Activated effector memory CD4-positive, alpha-beta T cell treated with Interleukin-2 at 50 U/mL for 16 hours (primary cell): ENCODE measurements around the gene TSPAN14.

ENCODE experiments used
- DNase-seq: peaks from one replicate; pipeline ENCODE4 v3.0.0-alpha.2; 2020

Gene TSPAN14

GRCh38 chr10:80509108-80509402 is 54.9 kb downstream of the TSPAN14 start:
- no peak for DNase-seq

- DNase-seq: no peak
These were observed 55.5 kb downstream of the TSPAN14 start for GRCh38 chr10:80509403-80510161.

- no peak for DNase-seq
These were observed 58.0 kb downstream of the TSPAN14 start for GRCh38 chr10:80512031-80512526.

GRCh38 chr10:80513106-80513505 is 59.0 kb downstream of the TSPAN14 start:
- DNase-seq: no peak

DNA sequence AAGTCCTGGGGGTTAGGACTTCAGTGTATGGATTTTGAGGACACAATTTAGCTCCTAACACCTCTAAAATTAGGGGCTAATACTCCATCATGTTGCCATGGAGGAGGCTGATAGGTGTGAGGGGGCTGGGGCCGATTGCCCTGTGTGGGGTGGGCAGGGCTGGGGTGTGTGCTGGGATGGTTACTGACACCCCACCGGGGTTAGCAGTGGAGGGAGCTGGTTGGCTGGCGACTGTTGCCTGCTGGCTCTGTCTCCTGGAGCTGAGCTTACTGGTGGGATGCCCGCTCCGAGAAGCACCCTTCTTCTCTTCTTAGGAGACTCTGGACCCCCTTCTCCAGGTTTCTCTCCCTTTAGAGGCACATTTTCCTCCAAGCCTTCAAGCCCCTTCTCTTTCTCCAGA is 61.4 kb downstream of the TSPAN14 start:
- no peak for DNase-seq

DNA sequence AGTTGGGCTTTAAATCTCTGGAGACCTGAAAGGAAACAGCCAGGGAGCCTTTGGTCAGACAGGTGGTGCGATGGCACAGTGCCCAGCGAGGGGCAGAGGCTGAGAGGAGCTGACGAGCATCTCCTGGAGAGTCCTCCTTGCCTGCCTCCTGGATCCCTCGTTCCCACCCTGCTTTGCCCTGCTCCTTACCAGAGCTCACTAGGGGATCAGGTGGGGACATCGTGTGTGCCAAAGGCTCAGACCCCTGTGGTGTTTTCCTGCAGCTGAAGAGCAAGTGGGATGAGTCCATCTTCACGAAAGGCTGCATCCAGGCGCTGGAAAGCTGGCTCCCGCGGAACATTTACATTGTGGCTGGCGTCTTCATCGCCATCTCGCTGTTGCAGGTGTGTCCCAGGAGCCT is 61.8 kb downstream of the TSPAN14 start:
- no peak for DNase-seq

GRCh38 chr10:80516506-80517075 is 62.5 kb downstream of the TSPAN14 start:
- no peak for DNase-seq

DNA sequence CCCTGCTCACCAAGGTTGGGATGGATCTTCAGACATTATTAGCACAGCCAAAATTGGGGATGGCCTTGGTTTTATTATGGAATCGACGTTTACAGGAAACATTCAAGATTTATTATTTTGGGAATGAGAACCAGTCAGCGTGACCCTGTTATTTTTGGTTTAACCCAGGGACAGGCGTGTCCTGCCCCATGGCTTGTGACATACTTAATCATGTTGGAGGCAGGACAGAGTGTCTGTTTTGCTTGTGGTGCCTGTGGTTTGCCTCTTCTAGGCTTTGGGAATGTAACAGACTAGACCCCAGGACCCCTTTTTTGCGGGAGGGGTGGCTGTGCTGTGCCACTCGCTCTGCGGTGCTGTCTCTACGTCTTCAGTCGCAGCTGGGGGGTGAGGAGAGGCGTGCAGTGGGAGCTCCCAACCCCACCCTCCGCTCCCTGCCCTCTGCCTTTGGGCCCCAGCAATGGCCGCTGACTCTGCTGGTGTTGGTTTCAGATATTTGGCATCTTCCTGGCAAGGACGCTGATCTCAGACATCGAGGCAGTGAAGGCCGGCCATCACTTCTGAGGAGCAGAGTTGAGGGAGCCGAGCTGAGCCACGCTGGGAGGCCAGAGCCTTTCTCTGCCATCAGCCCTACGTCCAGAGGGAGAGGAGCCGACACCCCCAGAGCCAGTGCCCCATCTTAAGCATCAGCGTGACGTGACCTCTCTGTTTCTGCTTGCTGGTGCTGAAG is 63.5 kb downstream of the TSPAN14 start:
- DNase-seq: no peak

- no peak for DNase-seq
These were observed 64.2 kb downstream of the TSPAN14 start for GRCh38 chr10:80518143-80518806.

DNA sequence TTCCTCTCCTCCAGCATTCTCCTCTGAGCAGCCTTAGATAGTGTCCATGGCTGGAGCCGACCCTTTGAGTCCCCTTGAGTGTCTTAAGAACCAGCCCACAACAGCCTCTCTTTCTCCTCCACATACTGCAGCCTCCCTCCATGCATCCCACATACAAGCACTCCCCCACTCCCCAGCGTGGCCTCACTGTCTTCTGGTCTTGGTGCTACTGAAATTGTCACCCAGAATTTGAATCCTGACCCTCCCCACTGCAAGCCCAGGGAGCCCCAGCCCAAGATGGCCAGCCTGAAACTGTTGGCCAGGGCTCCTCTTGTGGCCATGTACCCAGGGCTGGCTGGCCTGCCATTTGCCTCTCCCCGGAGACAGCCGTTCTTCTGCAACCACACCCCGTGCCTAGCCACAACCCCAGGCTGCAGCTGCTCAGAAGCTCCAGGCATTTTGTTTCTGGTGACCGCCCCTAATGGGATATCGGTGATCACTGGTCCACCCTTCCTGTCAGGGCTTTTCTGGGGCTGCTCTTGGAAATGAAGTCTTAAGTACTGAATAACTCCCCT is 64.8 kb downstream of the TSPAN14 start:
- DNase-seq: no peak

DNA sequence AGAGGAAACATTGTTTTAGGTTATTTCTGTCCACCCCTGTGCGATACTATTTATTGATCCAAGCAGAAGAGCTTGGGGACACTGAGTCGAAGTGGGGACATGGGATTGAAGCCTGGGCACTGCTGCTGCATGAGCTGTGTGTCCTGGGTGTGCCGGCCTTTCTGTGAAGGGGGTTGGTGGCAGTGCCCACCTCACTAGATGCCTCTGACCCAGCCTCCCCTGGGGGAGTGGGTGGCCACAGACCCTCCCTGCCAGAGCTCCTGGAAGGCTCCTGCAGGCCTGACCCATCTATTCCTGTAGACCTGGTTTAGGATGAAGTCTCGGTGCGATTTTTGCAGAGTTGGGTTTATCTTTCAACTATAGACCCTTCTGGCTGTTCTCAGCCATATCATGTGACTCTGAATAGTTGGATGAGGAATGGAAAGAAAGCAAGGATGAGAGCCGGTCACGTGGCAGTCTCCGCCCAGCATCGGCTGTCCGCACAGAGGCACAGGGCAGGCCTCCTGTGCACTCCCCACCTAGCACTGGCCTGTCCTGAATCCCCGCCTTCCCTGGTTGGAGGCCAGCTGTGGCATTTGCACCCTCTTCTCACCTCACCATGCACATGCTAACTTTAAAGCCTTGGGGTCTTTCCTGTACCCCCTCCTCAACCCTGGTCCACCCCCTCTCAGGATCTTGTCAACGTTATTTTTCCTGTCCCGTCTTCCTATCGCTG is 66.0 kb downstream of the TSPAN14 start:
- no peak for DNase-seq

GRCh38 chr10:80520661-80521470 is 66.8 kb downstream of the TSPAN14 start:
- no peak for DNase-seq

- DNase-seq: no peak
These were observed 68.8 kb downstream of the TSPAN14 start for GRCh38 chr10:80522756-80523363.

DNA sequence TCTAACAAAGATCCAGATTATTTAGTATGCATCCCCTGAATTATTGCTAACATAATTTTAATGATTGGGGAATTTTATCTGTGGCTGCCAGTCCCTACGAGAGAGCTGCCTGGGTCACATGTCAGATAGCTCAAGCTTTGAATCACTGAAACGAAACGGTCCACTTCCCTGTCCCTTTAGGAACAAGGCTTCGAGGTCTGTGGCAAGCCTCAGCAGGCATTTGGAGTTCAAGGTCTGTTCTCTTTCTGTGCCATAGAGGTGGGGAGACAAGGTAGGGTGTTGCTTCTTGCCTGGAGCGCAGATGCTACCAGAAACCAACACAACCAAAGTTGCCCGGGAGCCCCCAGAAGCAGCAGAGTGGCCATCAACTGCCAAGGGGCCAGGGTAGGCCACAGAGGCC is 69.7 kb downstream of the TSPAN14 start:
- no peak for DNase-seq

DNA sequence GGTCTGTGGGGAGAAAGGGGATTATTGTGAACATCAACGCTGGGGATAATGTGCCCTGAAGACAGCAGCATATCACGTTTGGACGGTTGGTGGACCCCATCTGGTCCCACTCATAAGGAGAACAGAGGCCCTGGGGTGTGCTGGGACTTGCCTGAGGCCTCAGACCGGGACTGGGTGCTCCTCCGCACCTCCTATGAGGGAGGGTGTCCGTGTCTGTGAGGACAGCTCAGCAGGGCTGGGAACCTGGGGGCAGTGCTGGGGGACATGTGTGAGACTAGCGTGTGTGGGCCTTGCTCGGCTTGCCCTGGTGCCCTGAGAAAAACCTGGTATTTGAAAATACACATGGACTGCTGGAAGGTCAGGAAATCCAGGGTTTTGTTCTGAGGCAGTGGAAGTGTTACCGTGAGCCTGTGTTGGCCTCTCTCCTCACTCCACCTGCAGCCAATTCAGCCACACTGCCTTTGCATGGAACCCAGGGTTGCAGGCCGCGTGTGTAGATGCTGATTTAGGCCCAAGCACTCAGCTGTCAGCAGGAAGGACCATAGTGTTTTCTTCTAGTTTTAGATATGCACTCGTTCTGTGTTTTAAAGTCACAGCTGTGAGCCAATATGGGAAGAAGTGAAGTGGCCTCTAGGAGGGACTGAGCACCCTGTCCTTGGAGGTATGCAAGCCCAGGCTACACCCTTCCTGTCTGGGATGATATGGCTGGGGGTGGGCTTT is 70.2 kb downstream of the TSPAN14 start:
- no peak for DNase-seq

GRCh38 chr10:80526218-80526617 is 72.1 kb downstream of the TSPAN14 start:
- DNase-seq: no peak

DNA sequence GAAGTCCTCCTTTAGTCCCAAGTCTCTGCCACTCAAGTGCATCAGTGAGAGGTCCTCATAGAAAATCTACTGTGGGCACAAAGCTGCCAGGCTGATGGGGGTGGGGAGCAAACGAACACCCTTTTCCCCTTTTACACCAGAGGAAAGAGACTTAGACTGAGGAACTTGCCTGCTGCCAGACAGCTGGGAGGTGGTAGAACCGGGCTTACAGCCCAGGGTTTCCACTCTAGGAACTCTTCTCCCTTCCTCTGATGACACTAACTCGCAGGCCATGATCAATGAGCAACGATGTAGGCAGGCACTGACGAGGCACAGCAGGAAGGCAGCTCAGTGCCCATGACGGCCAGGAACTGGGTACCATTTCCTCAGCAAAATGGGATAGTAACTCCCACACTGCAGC is 72.6 kb downstream of the TSPAN14 start:
- DNase-seq: no peak

DNA sequence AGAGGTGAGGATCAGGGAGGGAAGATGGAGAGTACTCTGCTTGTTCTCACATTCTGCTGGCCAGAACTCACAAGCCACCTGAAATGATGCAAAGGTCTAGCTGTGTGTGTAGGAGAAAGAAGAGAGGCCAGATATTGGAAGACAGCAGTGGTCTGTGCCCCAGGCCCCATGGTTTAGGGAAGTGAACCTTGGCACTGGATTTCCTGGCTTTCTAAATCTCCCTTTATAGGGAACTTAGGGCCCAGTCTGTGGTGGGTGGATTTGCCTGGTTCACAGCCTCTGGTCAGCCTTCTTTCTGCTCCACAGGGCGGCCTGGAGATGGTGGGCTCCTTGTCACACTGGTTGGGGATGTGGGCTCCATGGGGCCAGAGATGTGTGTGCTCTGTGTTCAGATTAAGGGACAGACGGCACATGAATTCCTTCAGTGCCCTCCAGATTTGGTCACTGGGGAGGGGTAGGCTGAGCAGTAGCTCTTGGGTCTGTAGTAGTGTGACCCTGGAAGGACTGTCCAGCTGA is 74.1 kb downstream of the TSPAN14 start:
- DNase-seq: no peak

DNA sequence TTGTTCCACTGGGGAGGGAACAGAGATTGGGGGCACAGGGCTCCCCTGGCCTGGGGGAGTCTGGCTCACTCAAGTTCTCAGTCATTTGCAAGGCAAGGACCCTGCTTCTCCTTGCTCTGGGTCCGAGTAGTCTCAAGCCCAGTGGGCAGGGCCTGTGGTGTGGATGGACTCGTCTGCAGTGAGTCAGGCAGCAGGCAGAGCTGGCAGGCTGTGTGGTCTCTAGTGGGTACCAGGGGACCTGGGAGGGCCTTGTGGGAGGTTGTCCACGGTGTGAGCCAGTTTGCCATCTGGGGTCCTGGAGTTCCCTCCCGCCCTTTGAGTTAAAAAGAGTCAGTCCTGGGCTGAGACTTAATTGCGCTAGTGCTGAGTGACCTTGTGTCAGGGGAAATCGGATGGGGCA is 74.8 kb downstream of the TSPAN14 start:
- no peak for DNase-seq

DNA sequence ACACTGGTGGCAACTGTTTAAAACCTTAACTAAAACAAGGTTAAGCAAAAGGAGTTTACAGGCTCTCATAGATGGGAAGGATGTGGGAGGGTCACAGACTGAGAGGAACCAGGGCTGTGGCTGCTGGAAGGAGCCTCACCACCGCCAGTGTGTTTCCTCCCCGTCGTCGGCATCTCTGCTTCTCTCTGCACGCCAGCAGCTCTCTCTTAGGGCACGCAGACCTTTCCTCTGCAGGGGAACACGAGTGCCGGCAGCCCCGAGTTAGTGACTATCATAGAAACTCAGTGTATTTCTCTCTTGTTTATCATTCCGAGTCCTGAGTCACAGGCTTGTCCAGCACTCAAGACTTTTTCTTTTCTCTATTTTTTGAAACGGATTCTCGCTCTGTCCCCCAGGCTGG is 75.5 kb downstream of the TSPAN14 start:
- DNase-seq: peak; percentile 66
